Natural killer cell treated with Interleukin-12 subunit alpha and Interleukin-12 subunit beta and Interleukin-15 and Interleukin-18, amount 100 ng/mL, for 72 hours (primary cell): ENCODE data around the gene MTMR12. TPM values are rescaled to one million over a fixed set of nuclear protein-coding genes. Genes with fewer than 3 reads are reported as not detected.
A peak's percentile ranks its signal among the peaks of the same experiment; 100 is the strongest.

Experiments
- ATAC-seq, 2 donors: fragments of 150-1000 bp; cut with Tn5 transposase in 1 of 2; sonication (Bioruptor Pico), chemical (Tn5 transposase) in 1 of 2; 2 replicates each; pipeline ENCODE4 v1.10.0; 2021
- DNase-seq: peaks from one replicate; pipeline ENCODE4 v3.0.0; 2022; ENCODE audit warnings: low spot score
- H3K27ac Mint-ChIP-seq, 2 donors: 1 replicate in 1 of 2; 2 replicates in 1 of 2; pipeline ENCODE4 v1.8.0; 2022; ENCODE audit warnings: mixed read lengths in 2 of 2, mild to moderate bottlenecking in 1 of 2, moderate library complexity in 1 of 2
- H3K27me3 Mint-ChIP-seq, 2 donors: 1 replicate in 1 of 2; 2 replicates in 1 of 2; pipeline ENCODE4 v1.8.0; 2022; ENCODE audit warnings: mixed read lengths in 2 of 2
- H3K36me3 Mint-ChIP-seq: one replicate; pipeline ENCODE4 v1.8.0; 2022; ENCODE audit warnings: mixed read lengths
- H3K4me1 Mint-ChIP-seq, 2 donors: 1 replicate in 1 of 2; 2 replicates in 1 of 2; pipeline ENCODE4 v1.8.0; 2022; ENCODE audit warnings: low read depth in 2 of 2, mixed read lengths in 2 of 2, mild to moderate bottlenecking in 1 of 2
- H3K4me3 Mint-ChIP-seq: one replicate; pipeline ENCODE4 v1.8.0; 2022; ENCODE audit warnings: mixed read lengths
- H3K9me3 Mint-ChIP-seq: 2 replicates; pipeline ENCODE4 v1.8.0; 2022; ENCODE audit warnings: mixed read lengths
- total RNA-seq, 2 donors: library from RNA; stranded (reverse); gene quantifications; one replicate each; pipeline ENCODE4 v1.2.3, GENCODE V29; 2022

MTMR12 gene
- total RNA-seq, 2 donors from 2014 or later = 28.8 to 31.9 TPM

- ATAC-seq (no peak), DNase-seq (no peak)
- Mint-ChIP-seq H3K4me3 (no peak overlapping the region), H3K4me1 (peaks cover 54 to 55% of the 10 kb centered on the region in 2 donors), H3K36me3 (peaks cover 33% of the 10 kb centered on the region), H3K9me3 (no peaks in the 10 kb centered on the region), H3K27ac (peak overlapping the region in 1 of 2 donors; percentile 88), H3K27me3 (no peaks in the 10 kb centered on the region)
Observed at GRCh38 chr5:32244017-32244416, 68.7 kb downstream of the MTMR12 start.

- Mint-ChIP-seq H3K36me3 (peaks cover 8% of the 10 kb centered on the region), H3K9me3 (no peaks in the 10 kb centered on the region), H3K27ac (peak overlapping the region; percentile 86 to 88), H3K4me3 (peak overlapping the region; percentile 89), H3K27me3 (no peaks in the 10 kb centered on the region), H3K4me1 (peaks cover 48 to 52% of the 10 kb centered on the region in 2 donors)
- ATAC-seq = peak; percentile 83 to 91
- DNase-seq = no peak
Observed at GRCh38 chr5:32241034-32241783, 71.5 kb downstream of the MTMR12 start.

DNA sequence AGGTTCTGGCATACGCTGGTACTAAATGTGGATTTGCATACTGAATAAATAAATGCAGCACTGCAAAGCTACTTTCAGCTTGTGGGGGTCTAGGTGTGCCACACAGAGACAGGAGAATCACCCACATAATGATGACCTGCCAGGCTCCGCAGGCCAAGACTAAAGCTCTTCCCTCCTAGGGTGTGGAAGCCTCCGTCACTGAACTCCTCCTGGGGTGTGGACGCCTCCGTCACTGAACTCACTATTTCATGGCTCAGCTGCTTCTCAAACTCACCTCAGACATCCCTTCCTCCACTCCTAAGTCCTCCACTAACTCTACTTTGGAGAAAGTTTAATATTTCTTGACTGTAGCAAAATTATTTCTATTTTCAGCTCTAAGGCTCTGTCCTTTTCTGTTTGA lies 73.4 kb downstream of the MTMR12 start:
- no peak for ATAC-seq
- no peaks in the 10 kb centered on the region for H3K9me3 Mint-ChIP-seq
- H3K4me3 Mint-ChIP-seq = peak overlapping the region; percentile 4
- H3K27me3 Mint-ChIP-seq = no peaks in the 10 kb centered on the region
- H3K27ac Mint-ChIP-seq = peak overlapping the region; percentile 86 to 88
- peaks cover 8% of the 10 kb centered on the region for H3K36me3 Mint-ChIP-seq
- DNase-seq = no peak
- peaks cover 49 to 52% of the 10 kb centered on the region in 2 donors for H3K4me1 Mint-ChIP-seq

GRCh38 chr5:32233696-32234447 lies 78.9 kb downstream of the MTMR12 start:
- DNase-seq (no peak), ATAC-seq (no peak)
- Mint-ChIP-seq H3K27ac (peak overlapping the region; percentile 54 to 62), H3K36me3 (no peaks in the 10 kb centered on the region), H3K4me1 (peaks cover 26 to 36% of the 10 kb centered on the region in 2 donors), H3K27me3 (no peaks in the 10 kb centered on the region), H3K9me3 (no peaks in the 10 kb centered on the region), H3K4me3 (no peak overlapping the region)

- Mint-ChIP-seq H3K27ac (peak overlapping the region; percentile 61 to 81), H3K4me1 (peaks cover 24 to 34% of the 10 kb centered on the region in 2 donors), H3K27me3 (no peaks in the 10 kb centered on the region), H3K36me3 (no peaks in the 10 kb centered on the region), H3K4me3 (no peak overlapping the region), H3K9me3 (no peaks in the 10 kb centered on the region)
- ATAC-seq (no peak), DNase-seq (no peak)
Observed at GRCh38 chr5:32233220-32233695, 79.5 kb downstream of the MTMR12 start.

GRCh38 chr5:32232441-32233219 lies 80.1 kb downstream of the MTMR12 start:
- Mint-ChIP-seq H3K9me3 (no peaks in the 10 kb centered on the region), H3K4me3 (peak overlapping the region; percentile 32), H3K27ac (peak overlapping the region; percentile 61 to 81), H3K27me3 (no peaks in the 10 kb centered on the region), H3K36me3 (no peaks in the 10 kb centered on the region), H3K4me1 (peaks cover 24 to 34% of the 10 kb centered on the region in 2 donors)
- DNase-seq (peak; percentile 83), ATAC-seq (peak; percentile 88 to 89)

- peak overlapping the region; percentile 61 to 81 for H3K27ac Mint-ChIP-seq
- no peaks in the 10 kb centered on the region for H3K9me3 Mint-ChIP-seq
- ATAC-seq = peak; percentile 43 to 51
- H3K36me3 Mint-ChIP-seq = no peaks in the 10 kb centered on the region
- no peak for DNase-seq
- no peaks in the 10 kb centered on the region for H3K27me3 Mint-ChIP-seq
- H3K4me3 Mint-ChIP-seq = no peak overlapping the region
- H3K4me1 Mint-ChIP-seq = peaks cover 24 to 31% of the 10 kb centered on the region in 2 donors
Observed at GRCh38 chr5:32231929-32232328, 80.8 kb downstream of the MTMR12 start.

GRCh38 chr5:32231241-32231640 lies 81.5 kb downstream of the MTMR12 start:
- H3K9me3 Mint-ChIP-seq = no peaks in the 10 kb centered on the region
- no peak overlapping the region for H3K4me3 Mint-ChIP-seq
- peak overlapping the region; percentile 50 to 54 for H3K27ac Mint-ChIP-seq
- peaks cover 24 to 30% of the 10 kb centered on the region in 2 donors for H3K4me1 Mint-ChIP-seq
- H3K27me3 Mint-ChIP-seq = no peaks in the 10 kb centered on the region
- ATAC-seq (no peak), DNase-seq (no peak)
- H3K36me3 Mint-ChIP-seq = no peaks in the 10 kb centered on the region

- H3K4me3 Mint-ChIP-seq = no peak overlapping the region
- no peaks in the 10 kb centered on the region for H3K36me3 Mint-ChIP-seq
- peak overlapping the region; percentile 50 to 54 for H3K27ac Mint-ChIP-seq
- ATAC-seq = no peak
- DNase-seq = no peak
- H3K4me1 Mint-ChIP-seq = peaks cover 24 to 30% of the 10 kb centered on the region in 2 donors
- H3K9me3 Mint-ChIP-seq = no peaks in the 10 kb centered on the region
- no peaks in the 10 kb centered on the region for H3K27me3 Mint-ChIP-seq
Observed at GRCh38 chr5:32230356-32231099, 82.2 kb downstream of the MTMR12 start.

GRCh38 chr5:32229586-32229985 lies 83.2 kb downstream of the MTMR12 start:
- Mint-ChIP-seq H3K27me3 (no peaks in the 10 kb centered on the region), H3K4me3 (no peak overlapping the region), H3K4me1 (peaks cover 24 to 30% of the 10 kb centered on the region in 2 donors), H3K27ac (no peak overlapping the region), H3K36me3 (no peaks in the 10 kb centered on the region), H3K9me3 (no peaks in the 10 kb centered on the region)
- no peak for DNase-seq
- ATAC-seq = no peak

DNA sequence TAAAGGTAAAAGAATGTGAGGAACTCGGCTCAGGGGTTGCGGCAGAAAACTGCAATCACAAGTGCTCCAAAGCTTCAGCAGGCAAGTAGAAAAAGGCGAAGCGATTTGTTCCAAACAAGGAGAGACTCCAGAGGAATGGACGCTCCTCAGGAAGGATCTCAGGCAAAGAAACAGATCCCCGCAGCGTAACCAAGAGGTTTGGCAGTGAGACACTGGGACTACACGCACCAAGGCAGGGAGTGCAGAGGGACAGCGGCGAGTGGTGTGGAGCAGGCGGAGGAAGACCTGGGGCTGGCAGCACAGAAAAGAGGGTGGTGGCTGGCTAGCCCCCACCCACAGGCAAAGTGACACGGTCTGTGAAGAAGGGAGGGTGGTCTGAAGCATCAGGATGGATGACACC lies 83.9 kb downstream of the MTMR12 start:
- no peak for ATAC-seq
- Mint-ChIP-seq H3K36me3 (no peaks in the 10 kb centered on the region), H3K27ac (peak overlapping the region in 1 of 2 donors; percentile 10)

DNA sequence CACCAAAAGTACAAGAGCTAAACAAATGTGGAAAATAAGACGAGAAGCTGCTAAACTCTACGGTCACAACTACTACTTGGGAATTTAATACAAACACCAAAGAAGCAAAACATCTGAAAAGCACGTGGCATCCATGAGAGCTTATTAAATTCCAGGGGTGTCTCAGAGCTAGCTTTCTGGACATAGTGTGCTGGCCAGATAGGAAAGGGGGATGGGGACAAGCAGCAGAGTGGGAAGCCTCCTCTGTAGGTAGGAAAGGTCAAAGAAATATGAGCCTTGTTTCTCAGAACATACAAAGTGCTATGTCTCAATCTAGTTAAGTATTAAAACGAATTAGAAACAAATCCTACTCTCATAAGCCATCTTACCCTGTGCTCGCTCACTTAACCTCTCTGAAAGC lies 87.3 kb downstream of the MTMR12 start:
- no peak for DNase-seq
- Mint-ChIP-seq H3K27me3 (no peaks in the 10 kb centered on the region), H3K4me3 (no peak overlapping the region), H3K36me3 (no peaks in the 10 kb centered on the region), H3K9me3 (no peaks in the 10 kb centered on the region), H3K27ac (no peak overlapping the region), H3K4me1 (peaks cover 3 to 6% of the 10 kb centered on the region in 2 donors)
- no peak for ATAC-seq

More for the DNA sequence above, 83.9 kb downstream of the MTMR12 start:
- no peak for DNase-seq
- H3K9me3 Mint-ChIP-seq = no peaks in the 10 kb centered on the region
- H3K4me3 Mint-ChIP-seq = no peak overlapping the region
- H3K4me1 Mint-ChIP-seq = peaks cover 17 to 25% of the 10 kb centered on the region in 2 donors
- H3K27me3 Mint-ChIP-seq = no peaks in the 10 kb centered on the region
